HT-29 (cell line): ENCODE results near the gene ATXN1L. TPM values are rescaled to one million over a fixed set of nuclear protein-coding genes. Genes with fewer than 3 reads are reported as not detected.
"Not testable (repeated sequence)": the region's sequence is repeated elsewhere in the genome, so short reads cannot be mapped to it uniquely, and the experiment has no call there.

Experiments used
- DNase-seq: peaks from one replicate; pipeline ENCODE4 v3.0.0-alpha.2; 2015; ENCODE audit warnings: low spot score
- total RNA-seq: library from RNA; depleted of rRNA; stranded (reverse); fragments of >200 nt; shearing (Covaris generic); gene quantifications from 2 replicates; pipeline ENCODE4 v1.2.3, GENCODE V29; 2014; rRNA removed

Gene ATXN1L
- total RNA-seq, 1 experiment from 2014 or later: 14.1 TPM

DNA sequence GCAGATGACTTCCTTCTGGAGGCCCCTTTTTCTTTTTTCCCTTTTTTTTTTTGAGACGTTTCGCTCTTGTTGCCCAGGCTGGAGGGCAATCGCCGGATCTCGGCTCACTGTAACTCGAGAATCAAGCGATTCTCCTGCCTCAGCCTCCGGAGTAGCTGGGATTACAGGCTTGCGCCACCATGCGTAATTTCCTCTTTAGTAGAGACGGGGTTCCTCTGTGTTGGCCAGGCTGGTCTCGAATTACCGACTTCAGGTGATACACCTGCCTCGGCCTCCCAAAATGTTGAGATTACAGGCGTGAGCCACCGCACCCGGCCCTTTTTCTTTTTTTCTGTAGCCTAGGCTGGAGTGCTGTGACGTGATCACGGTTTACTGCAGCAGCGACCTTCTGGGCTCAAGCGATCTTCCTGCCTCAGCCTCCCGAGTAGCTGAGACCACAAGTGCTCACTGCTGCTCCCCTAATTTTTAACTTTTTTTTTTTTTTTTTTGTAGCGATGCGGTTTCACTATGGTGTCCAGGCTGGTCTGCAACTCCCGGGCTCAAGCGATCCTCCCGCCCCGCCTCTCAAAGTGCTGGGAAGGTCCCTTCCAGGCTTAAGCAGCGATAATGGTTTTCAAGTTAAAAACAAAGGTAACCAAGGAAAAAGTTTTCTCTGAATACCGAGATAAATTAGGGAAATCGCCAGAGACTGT, 48.6 kb downstream of the ATXN1L start:
- peak; percentile 57 for DNase-seq

DNA sequence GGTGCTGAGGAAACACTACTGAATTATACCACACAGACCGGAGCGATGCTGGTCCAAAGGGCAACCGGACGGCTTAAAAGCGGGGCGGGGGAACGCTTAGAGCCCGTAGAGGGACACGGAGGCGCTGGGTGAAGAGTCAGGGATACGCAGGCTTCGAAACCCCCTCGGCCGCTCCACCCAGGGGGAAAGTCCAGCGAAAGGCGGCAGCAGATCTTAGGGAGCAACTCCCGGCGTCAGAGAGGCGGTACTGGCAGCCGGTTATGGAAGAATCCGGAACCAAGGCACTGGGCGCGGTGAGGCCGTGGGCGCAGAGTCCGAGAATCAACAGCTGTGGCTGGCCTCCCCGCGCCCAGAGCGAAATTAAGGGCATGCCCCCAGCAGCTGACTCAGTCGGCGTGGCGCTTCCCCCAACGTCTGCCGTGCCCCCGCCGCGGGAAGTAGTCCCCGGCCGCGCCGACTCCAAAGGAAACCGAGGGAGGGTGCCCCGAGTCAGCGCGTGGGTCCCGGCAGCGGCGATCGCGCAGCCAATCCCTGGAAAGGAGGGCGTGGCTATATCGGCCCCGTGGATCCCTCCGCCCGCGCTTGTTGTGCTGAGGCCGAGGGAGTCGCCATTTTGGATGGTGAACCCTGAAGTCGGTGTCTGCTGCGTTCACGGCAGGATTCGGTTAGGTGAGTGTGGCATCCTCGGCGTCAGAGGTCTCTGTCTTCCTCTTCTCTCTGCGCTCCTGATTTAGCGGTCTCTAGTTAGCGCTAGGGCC, 49.3 kb downstream of the ATXN1L start, which contains the start of gene IST1:
Gene IST1, plus strand, starts transcription at position 611 of the 758 bp plus-strand sequence. CDS start 20,110 bp downstream, outside the sequence.
- DNase-seq: peak; percentile 97

DNA sequence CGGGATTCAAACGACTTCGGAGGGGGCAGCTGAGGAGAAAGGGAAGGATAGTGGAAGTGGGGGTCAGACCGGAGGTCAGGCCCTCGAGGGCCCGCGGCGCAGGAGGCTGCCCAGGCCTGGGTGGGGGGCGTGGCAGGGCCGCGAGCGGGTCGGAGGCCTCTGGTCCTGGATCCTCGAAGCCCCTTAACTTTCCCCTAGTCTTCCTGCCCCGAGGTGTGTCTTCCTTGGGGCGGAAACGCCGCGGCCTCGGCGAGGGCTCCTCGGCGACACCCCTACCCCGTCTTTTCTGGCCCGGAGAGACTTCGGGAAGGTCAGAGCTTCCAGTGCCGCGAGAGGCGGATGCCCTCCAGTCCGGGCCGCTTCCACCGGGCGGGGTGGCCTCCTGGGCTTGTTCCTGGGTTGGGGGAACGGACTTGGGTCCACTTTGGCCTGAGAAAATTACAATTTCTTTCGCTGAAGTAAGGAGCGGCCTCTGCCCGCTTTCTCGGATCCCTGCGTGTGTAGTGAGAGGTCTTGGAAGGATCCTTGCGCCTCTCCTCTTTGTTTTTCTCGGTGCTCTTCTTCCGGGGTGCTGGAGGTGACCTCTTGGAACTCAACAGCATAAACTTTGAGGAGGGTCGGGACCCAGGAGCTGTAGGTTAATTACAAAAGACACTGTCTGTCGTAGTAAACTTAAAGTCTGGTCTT, 50.0 kb downstream of the ATXN1L start:
- DNase-seq: peak; percentile 45

DNA sequence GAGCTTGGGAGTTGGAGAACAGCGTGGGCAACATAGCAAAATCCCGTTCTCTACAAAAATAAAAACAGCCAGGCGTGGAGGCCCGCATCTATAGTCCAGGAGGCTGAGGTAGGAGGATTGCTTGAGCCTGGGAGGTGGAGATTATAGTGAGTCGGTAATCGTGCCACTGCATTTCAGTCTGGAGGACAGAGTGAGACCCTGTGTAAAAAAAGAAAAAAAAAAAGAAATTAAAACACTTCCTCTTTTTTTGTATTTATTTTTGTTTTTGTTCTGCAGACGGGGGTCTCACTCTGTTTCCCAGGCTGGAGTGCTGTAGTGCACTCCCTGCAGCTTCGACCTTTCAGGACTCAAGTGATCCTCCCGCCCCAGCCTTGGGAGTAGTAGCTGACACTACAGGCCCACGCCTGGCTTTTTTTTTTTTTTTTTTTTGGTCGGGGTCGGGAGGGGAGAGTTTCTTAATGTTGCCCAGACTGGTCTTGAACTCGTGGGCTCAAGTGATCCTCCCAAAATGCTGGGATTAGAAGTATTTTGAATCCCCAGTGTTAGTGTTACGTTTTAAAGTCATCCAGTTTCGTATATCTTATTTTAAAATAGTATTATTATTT, 51.1 kb downstream of the ATXN1L start:
- DNase-seq: no peak

DNA sequence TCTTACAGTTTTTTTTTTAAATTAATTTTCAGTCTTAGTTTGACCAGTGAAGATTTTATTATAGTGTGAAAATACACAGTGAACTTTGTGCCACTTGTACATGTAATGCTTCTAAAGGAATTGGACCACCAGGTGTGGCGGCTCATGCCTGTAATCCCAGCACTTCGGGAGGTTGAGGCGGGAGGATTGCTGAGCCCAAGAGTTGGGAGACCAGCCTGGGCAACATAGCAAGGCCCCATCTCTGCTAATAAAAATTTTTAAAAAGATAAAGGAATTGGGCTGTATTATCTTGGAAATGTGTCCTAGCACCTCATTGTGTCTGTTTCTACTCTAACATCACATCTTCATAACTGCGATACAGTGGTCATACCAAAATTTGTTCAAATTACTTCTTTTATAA, 53.4 kb downstream of the ATXN1L start:
- no peak for DNase-seq

DNA sequence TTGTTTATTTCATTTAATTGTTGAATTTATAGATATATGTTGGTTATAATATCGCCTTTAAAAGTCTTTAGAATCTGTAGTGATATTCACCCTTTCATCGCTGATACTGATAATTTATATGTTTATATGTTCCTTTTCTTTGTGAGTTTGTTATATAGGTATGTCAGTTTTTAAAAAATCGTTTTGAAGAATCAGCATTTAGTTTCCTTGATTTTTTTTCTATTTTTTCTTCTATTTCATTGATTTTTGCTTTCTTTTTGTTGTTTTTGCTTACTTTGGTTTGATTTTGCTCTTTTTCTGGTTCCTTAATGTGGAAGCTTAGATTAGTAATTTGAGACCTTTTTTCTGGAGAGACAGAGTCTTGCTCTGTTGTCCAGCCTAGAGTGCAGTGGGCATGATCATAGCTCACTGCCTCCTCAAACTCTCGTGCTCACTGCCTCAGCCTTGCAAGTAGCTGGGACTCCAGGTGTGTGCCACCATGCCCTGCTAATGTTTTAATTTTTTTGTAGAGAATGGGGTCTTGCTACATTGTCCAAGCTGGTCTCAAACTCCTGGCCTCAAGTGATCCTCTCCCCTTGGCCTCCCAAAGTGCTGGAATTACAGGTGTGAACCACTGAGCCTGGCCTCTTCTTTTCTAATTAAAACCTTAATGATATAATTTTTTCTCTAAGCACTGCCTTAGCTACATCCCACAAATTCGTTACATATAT, 57.0 kb downstream of the ATXN1L start:
- DNase-seq: no peak

DNA sequence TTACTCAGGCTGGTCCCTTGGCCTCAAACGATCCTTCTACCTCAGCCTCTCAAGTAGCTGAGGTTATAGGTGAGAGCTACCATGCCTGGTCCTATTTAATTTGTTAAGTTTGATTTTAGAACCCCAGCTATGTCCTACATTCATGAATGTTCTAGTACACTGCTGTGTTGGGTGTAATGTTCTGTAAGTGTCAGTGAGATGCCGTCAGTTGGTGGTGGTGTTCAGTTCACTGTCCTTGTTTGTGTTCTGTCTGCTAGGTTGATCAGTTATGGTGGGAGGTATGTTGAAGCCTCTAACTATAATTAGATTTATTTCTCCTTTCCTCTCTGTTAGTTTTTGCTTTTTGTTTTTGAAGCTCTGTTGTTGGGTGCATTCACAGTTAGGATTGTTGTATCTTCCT, 57.8 kb downstream of the ATXN1L start:
- no peak for DNase-seq

DNA sequence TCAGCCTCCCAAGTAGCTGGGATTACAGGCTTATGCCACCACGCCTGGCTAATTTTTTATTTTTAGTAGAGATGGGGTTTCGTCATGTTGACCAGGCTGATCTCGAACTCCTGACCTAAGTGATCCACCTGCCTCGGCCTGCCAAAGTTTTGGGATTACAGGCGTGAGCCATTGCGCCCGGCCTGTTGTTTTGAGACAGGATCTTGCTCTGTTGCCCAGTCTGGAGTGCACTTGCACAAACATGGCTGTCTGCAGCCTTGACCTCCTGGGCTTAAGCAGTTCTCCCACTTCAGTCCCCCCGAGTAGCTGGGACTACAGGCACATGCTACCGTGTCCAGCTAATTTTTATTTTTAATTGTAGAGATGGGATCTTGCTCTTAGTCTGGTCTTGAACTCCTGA, 58.5 kb downstream of the ATXN1L start:
- no peak for DNase-seq

DNA sequence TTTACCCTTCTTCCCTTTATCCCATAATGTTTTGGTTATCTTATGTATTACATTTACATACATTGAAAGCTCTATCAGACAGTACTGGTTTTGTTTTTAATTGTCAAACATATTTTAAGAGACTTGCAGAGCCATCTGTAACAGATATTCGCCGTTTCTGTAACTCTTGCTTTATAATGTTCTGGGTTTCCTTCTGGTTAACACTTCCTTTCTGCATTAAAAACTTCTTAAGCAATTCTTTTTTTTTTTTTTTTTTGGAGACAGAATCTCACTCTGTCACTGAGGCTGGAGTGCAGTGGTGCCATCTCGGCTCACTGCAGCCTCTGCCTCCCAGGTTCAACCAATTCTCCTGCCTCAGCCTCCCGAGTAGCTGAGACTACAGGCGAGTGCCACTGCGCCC, 60.0 kb downstream of the ATXN1L start:
- not testable (repeated sequence) for DNase-seq

Other genes with a start within 250 kb of the ATXN1L start
- gene MARVELD3, start 219.8 kb upstream of the ATXN1L start, total RNA-seq: 45.7 and 50.8 TPM in 2 replicates
- 8.6 and 10.9 TPM in 2 replicates for gene PHLPP2, start 121.3 kb upstream of the ATXN1L start, total RNA-seq
- gene AP1G1, start 37.1 kb upstream of the ATXN1L start, total RNA-seq: 54.3 and 57.2 TPM in 2 replicates
- gene ZNF821, start 38.2 kb downstream of the ATXN1L start, total RNA-seq: 7.4 and 10.8 TPM in 2 replicates
- 115 and 136 TPM in 2 replicates for gene IST1, start 49.6 kb downstream of the ATXN1L start, total RNA-seq
- not detected in 2 replicates for gene PKD1L3, start 154.4 kb downstream of the ATXN1L start, total RNA-seq
- gene DHODH, start 162.8 kb downstream of the ATXN1L start, total RNA-seq: 13.0 and 13.1 TPM in 2 replicates
- not detected in 2 replicates for gene HP, start 208.5 kb downstream of the ATXN1L start, total RNA-seq
- gene HPR, start 217.2 kb downstream of the ATXN1L start, total RNA-seq: not detected in 2 replicates
- 4.1 and 7.5 TPM in 2 replicates for gene TXNL4B, start 247.6 kb downstream of the ATXN1L start, total RNA-seq
- gene DHX38, start 247.9 kb downstream of the ATXN1L start, total RNA-seq: 45.2 and 46.5 TPM in 2 replicates